Lower leg skin (tissue), 3 donors: ENCODE results near the gene BOLA3.

Experiments
- POLR2A ChIP-seq, 2 donors: fragments of 450-650 bp; IDR thresholded peaks; one replicate each; pipeline ENCODE4 v1.6.1; 2016 to 2017; ENCODE audit warnings: antibody characterized with exemption in 2 of 2, mild to moderate bottlenecking in 1 of 2, moderate library complexity in 1 of 2
- TF ChIP-seq, protein P1 (sequence below), 3 donors: fragments of 450-650 bp; IDR thresholded peaks; one replicate each; pipeline ENCODE4 v1.5.1; 2016; ENCODE audit warnings: antibody characterized with exemption in 3 of 3, mild to moderate bottlenecking in 3 of 3, moderate library complexity in 2 of 3

GRCh38 chr2:74093426-74093825 is 54.3 kb downstream of the BOLA3 start:
- no peak for TF ChIP-seq POLR2A (IDR thresholded peaks at IDR 0.05)
- TF ChIP-seq, protein P1, sequence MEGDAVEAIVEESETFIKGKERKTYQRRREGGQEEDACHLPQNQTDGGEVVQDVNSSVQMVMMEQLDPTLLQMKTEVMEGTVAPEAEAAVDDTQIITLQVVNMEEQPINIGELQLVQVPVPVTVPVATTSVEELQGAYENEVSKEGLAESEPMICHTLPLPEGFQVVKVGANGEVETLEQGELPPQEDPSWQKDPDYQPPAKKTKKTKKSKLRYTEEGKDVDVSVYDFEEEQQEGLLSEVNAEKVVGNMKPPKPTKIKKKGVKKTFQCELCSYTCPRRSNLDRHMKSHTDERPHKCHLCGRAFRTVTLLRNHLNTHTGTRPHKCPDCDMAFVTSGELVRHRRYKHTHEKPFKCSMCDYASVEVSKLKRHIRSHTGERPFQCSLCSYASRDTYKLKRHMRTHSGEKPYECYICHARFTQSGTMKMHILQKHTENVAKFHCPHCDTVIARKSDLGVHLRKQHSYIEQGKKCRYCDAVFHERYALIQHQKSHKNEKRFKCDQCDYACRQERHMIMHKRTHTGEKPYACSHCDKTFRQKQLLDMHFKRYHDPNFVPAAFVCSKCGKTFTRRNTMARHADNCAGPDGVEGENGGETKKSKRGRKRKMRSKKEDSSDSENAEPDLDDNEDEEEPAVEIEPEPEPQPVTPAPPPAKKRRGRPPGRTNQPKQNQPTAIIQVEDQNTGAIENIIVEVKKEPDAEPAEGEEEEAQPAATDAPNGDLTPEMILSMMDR (IDR thresholded peaks at IDR 0.05) = no peak
